GM12878 (cell line): ENCODE measurements around the gene IPP. TPM values are rescaled to one million over a fixed set of nuclear protein-coding genes. Genes with fewer than 3 reads are reported as not detected.

Experiments used
- FOXK2 ChIP-seq: fragments of 450-650 bp; IDR thresholded peaks from 2 replicates; pipeline ENCODE4 v1.6.1; 2017; ENCODE audit warnings: mild to moderate bottlenecking, moderate library complexity
- GATAD2B ChIP-seq: fragments of 450-650 bp; conservative IDR thresholded peaks from 2 replicates; pipeline ENCODE4 v1.6.1; 2017; ENCODE audit warnings: low read depth, mild to moderate bottlenecking, moderate library complexity
- HDAC6 ChIP-seq: fragments of 200-600 bp; sonication (generic); IDR thresholded peaks from one replicate; pipeline ENCODE4 v1.8.0; 2017; ENCODE audit warnings: antibody characterized with exemption; ENCODE audit not compliant: unreplicated experiment
- IKZF2 ChIP-seq, 2 experiments: fragments of 450-650 bp; IDR thresholded peaks; 2 replicates each; pipeline ENCODE4 v1.6.1; 2017; ENCODE audit warnings: mild to moderate bottlenecking in 2 of 2, moderate library complexity in 2 of 2
- NFXL1 ChIP-seq: fragments of 450-650 bp; IDR thresholded peaks from 2 replicates; pipeline ENCODE4 v1.6.1; 2017; ENCODE audit warnings: antibody characterized with exemption, mild to moderate bottlenecking, borderline replicate concordance
- SIX5 ChIP-seq: IDR thresholded peaks from 2 replicates; pipeline ENCODE4 v1.6.1; 2011; ENCODE audit warnings: mild to moderate bottlenecking, low read depth, low read length, moderate library complexity; ENCODE audit not compliant: severe bottlenecking
- TAF1 ChIP-seq: IDR thresholded peaks from 2 replicates; pipeline ENCODE4 v1.6.1; 2011; ENCODE audit warnings: mild to moderate bottlenecking, low read depth, low read length, borderline replicate concordance
- TARDBP ChIP-seq: IDR thresholded peaks from 2 replicates; pipeline ENCODE4 v1.6.1; 2016; ENCODE audit warnings: borderline replicate concordance
- polyA plus RNA-seq, 11 experiments: library from polyadenylated mRNA; depleted of rRNA in 4 of 11; unstranded in 6 of 11; stranded (reverse) in 5 of 11; fragments of >200 nt; fragmentation: Nextera tagmentation in 4 of 11; fragmentation: Illumina TruSeq in 1 of 11; extraction: Ambion mirVana in 4 of 11; extraction: Trizol in 1 of 11; gene quantifications; 1 replicate in 1 of 11; 2 replicates in 10 of 11; pipeline versions ENCODE4 v1.2.1 to v1.2.3, GENCODE V29; 2011 to 2016; ENCODE audit warnings: inconsistent platforms in 2 of 11, missing spikeins in 2 of 11, low read depth in 1 of 11
- total RNA-seq, 4 experiments: library from RNA; depleted of rRNA in 3 of 4; stranded (reverse); fragments of >200 nt in 3 of 4; fragmentation: Illumina TruSeq in 1 of 4; extraction: Trizol in 1 of 4; gene quantifications; 2 replicates each; pipeline versions ENCODE4 v1.2.1 to v1.2.3, GENCODE V29; 2013 to 2021
- TF ChIP-seq, protein P1 (sequence below): fragments of 450-650 bp; IDR thresholded peaks from 2 replicates; pipeline ENCODE4 v1.6.1; 2016; ENCODE audit warnings: mild to moderate bottlenecking, moderate library complexity, borderline replicate concordance
- TF ChIP-seq, protein P2 (sequence below): fragments of 450-650 bp; formaldehyde crosslinking; IDR thresholded peaks from 2 replicates; pipeline ENCODE4 v1.4.0; 2022; ENCODE audit warnings: mild to moderate bottlenecking, moderate library complexity
- TF ChIP-seq, protein P3 (sequence below): fragments of 450-650 bp; IDR thresholded peaks from 2 replicates; pipeline ENCODE4 v1.6.1; 2017; ENCODE audit warnings: mild to moderate bottlenecking
- TF ChIP-seq, protein P4 (sequence below), 3 experiments: IDR thresholded peaks in 2 of 3; conservative IDR thresholded peaks in 1 of 3; 2 replicates each; pipeline ENCODE4 v1.5.1; 2011; ENCODE audit warnings: low read depth in 3 of 3, low read length in 3 of 3, mild to moderate bottlenecking in 3 of 3, control low read depth in 2 of 3, moderate library complexity in 2 of 3, inconsistent platforms in 1 of 3, mixed read lengths in 1 of 3; ENCODE audit not compliant: control insufficient read depth in 2 of 3, insufficient read depth in 1 of 3; ENCODE audit errors: extremely low read depth in 1 of 3
- TF ChIP-seq, protein P5 (sequence below): fragments of 450-650 bp; conservative IDR thresholded peaks from 2 replicates; pipeline ENCODE4 v1.6.1; 2017; ENCODE audit warnings: mild to moderate bottlenecking, moderate library complexity

IPP gene
- total and polyA plus RNA-seq, 10 of the 15 experiments (the other 5 are each of a cell fraction or from before 2014, with no cell fraction given): 4.7 to 15.0 (median 10.4) TPM

DNA sequence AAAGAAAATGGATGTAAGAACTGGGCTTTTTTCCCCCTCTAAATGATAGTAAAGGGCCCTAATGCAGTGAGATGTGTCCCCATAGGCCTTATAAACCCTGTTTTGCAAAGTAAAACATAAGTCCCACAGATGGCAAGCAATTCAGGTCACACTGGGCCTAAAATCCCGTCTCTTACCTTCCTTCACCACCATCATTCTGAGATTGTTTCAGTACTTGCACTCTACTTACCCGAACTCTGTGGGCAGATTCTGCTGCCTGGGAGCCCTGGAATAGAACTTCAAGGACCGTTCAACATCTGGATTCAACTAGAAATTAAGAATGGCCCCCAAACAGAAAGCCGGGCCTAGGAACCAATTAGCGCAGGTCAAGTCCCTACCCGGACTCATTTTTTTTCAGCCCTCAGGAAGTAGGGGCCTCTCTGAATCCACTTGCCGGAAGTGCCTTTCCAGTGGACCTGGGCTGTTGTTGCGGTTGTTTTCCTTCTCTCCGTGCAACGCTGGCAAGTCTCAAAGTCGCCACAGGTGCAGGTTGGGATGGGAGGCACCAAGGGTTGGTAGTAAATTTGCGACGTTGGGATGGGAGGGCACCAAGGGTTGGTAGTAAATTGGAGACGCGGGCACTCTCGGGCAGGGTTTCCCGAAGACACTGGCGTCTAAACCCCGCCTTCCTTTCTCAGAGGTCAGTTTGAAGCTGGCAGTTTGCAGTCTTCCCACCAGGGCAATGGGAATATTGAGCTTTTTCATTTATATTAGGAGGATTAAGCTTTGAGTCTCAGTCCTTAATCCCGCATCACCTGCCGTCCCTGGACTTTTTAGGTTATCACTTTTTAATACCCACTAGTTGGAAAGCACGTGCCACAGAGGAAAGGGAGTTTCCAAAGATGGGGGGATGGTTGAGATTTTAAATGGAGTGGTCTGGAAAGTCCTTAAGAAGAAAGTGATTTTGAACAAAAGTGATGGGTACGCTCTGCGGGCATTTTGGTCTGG lies 62.4 kb downstream of the IPP start, which contains the start of gene TMEM69 (continued):
- TF ChIP-seq, protein P1, sequence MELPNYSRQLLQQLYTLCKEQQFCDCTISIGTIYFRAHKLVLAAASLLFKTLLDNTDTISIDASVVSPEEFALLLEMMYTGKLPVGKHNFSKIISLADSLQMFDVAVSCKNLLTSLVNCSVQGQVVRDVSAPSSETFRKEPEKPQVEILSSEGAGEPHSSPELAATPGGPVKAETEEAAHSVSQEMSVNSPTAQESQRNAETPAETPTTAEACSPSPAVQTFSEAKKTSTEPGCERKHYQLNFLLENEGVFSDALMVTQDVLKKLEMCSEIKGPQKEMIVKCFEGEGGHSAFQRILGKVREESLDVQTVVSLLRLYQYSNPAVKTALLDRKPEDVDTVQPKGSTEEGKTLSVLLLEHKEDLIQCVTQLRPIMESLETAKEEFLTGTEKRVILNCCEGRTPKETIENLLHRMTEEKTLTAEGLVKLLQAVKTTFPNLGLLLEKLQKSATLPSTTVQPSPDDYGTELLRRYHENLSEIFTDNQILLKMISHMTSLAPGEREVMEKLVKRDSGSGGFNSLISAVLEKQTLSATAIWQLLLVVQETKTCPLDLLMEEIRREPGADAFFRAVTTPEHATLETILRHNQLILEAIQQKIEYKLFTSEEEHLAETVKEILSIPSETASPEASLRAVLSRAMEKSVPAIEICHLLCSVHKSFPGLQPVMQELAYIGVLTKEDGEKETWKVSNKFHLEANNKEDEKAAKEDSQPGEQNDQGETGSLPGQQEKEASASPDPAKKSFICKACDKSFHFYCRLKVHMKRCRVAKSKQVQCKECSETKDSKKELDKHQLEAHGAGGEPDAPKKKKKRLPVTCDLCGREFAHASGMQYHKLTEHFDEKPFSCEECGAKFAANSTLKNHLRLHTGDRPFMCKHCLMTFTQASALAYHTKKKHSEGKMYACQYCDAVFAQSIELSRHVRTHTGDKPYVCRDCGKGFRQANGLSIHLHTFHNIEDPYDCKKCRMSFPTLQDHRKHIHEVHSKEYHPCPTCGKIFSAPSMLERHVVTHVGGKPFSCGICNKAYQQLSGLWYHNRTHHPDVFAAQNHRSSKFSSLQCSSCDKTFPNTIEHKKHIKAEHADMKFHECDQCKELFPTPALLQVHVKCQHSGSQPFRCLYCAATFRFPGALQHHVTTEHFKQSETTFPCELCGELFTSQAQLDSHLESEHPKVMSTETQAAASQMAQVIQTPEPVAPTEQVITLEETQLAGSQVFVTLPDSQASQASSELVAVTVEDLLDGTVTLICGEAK: peak; percentile 99
- TF ChIP-seq TAF1 (peak; percentile 98), IKZF2 (IDR thresholded peaks at IDR 0.05) (peak; percentile 79 to 85), HDAC6 (no peak), SIX5 (peak; percentile 70), GATAD2B (peak; percentile 51; the same call in 1 of the 2 replicates), FOXK2 (no peak), TARDBP (0 out of 2 replicates have a peak, but pooled peaks have one; percentile 49), NFXL1 (no peak)
- TF ChIP-seq, protein P2, sequence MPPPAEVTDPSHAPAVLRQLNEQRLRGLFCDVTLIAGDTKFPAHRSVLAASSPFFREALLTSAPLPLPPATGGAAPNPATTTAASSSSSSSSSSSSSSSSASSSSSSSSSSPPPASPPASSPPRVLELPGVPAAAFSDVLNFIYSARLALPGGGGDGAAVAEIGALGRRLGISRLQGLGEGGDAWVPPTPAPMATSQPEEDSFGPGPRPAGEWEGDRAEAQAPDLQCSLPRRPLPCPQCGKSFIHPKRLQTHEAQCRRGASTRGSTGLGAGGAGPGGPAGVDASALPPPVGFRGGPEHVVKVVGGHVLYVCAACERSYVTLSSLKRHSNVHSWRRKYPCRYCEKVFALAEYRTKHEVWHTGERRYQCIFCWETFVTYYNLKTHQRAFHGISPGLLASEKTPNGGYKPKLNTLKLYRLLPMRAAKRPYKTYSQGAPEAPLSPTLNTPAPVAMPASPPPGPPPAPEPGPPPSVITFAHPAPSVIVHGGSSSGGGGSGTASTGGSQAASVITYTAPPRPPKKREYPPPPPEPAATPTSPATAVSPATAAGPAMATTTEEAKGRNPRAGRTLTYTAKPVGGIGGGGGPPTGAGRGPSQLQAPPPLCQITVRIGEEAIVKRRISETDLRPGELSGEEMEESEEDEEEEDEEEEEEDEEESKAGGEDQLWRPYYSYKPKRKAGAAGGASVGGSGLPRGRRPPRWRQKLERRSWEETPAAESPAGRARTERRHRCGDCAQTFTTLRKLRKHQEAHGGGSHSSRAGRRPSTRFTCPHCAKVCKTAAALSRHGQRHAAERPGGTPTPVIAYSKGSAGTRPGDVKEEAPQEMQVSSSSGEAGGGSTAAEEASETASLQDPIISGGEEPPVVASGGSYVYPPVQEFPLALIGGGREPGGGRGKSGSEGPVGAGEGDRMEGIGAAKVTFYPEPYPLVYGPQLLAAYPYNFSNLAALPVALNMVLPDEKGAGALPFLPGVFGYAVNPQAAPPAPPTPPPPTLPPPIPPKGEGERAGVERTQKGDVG (CRISPR knock-in tag): 0 out of 2 replicates have a peak, but pooled peaks have one; percentile 42
- TF ChIP-seq, protein P3, sequence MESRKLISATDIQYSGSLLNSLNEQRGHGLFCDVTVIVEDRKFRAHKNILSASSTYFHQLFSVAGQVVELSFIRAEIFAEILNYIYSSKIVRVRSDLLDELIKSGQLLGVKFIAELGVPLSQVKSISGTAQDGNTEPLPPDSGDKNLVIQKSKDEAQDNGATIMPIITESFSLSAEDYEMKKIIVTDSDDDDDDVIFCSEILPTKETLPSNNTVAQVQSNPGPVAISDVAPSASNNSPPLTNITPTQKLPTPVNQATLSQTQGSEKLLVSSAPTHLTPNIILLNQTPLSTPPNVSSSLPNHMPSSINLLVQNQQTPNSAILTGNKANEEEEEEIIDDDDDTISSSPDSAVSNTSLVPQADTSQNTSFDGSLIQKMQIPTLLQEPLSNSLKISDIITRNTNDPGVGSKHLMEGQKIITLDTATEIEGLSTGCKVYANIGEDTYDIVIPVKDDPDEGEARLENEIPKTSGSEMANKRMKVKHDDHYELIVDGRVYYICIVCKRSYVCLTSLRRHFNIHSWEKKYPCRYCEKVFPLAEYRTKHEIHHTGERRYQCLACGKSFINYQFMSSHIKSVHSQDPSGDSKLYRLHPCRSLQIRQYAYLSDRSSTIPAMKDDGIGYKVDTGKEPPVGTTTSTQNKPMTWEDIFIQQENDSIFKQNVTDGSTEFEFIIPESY: no peak
- TF ChIP-seq, protein P4, sequence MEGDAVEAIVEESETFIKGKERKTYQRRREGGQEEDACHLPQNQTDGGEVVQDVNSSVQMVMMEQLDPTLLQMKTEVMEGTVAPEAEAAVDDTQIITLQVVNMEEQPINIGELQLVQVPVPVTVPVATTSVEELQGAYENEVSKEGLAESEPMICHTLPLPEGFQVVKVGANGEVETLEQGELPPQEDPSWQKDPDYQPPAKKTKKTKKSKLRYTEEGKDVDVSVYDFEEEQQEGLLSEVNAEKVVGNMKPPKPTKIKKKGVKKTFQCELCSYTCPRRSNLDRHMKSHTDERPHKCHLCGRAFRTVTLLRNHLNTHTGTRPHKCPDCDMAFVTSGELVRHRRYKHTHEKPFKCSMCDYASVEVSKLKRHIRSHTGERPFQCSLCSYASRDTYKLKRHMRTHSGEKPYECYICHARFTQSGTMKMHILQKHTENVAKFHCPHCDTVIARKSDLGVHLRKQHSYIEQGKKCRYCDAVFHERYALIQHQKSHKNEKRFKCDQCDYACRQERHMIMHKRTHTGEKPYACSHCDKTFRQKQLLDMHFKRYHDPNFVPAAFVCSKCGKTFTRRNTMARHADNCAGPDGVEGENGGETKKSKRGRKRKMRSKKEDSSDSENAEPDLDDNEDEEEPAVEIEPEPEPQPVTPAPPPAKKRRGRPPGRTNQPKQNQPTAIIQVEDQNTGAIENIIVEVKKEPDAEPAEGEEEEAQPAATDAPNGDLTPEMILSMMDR (IDR thresholded peaks at IDR 0.05 in 2 of 3, conservative IDR thresholded peaks at IDR 0.05 in 1 of 3; ENCODE audit: control insufficient read depth in 2 of 3, extremely low read depth in 1 of 3, insufficient read depth in 1 of 3, low read depth in 3 of 3, low read length in 3 of 3): 0 out of 6 replicates have a peak, but pooled peaks of 1 of the 3 experiments have one; percentile 3
- TF ChIP-seq, protein P5, sequence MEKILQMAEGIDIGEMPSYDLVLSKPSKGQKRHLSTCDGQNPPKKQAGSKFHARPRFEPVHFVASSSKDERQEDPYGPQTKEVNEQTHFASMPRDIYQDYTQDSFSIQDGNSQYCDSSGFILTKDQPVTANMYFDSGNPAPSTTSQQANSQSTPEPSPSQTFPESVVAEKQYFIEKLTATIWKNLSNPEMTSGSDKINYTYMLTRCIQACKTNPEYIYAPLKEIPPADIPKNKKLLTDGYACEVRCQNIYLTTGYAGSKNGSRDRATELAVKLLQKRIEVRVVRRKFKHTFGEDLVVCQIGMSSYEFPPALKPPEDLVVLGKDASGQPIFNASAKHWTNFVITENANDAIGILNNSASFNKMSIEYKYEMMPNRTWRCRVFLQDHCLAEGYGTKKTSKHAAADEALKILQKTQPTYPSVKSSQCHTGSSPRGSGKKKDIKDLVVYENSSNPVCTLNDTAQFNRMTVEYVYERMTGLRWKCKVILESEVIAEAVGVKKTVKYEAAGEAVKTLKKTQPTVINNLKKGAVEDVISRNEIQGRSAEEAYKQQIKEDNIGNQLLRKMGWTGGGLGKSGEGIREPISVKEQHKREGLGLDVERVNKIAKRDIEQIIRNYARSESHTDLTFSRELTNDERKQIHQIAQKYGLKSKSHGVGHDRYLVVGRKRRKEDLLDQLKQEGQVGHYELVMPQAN: peak; percentile 94
